ENCODE results near the gene SIGLEC9.

Gene SIGLEC9

GRCh38 chr19:51124729-51125128 is at the start of gene SIGLEC9:
SIGLEC9 (plus strand) TSS chr19:51124906; CDS start chr19:51124975, 69 bp downstream.
- in situ Hi-C loops (cut with MboI; ENCODE audit: low sequenced_read_pairs), result no loop called here

GRCh38 chr19:51075998-51076397 is 48.7 kb upstream of the SIGLEC9 start:
- in situ Hi-C loops (cut with MboI; ENCODE audit: low sequenced_read_pairs), result no loop called here

GRCh38 chr19:51076631-51077213 is 48.0 kb upstream of the SIGLEC9 start:
- in situ Hi-C loops (cut with MboI; ENCODE audit: low sequenced_read_pairs), result no loop called here

GRCh38 chr19:51078104-51078503 is 46.6 kb upstream of the SIGLEC9 start:
- in situ Hi-C loops (cut with MboI; ENCODE audit: low sequenced_read_pairs), result no loop called here

- in situ Hi-C loops (cut with MboI; ENCODE audit: low sequenced_read_pairs), result no loop called here
Observed at GRCh38 chr19:51078731-51079130, 46.0 kb upstream of the SIGLEC9 start.

GRCh38 chr19:51079481-51080110 is 45.1 kb upstream of the SIGLEC9 start:
- in situ Hi-C loops (cut with MboI; ENCODE audit: low sequenced_read_pairs), result no loop called here

- in situ Hi-C loops (cut with MboI; ENCODE audit: low sequenced_read_pairs), result no loop called here
Observed at GRCh38 chr19:51081476-51081875, 43.2 kb upstream of the SIGLEC9 start.

- in situ Hi-C loops (cut with MboI; ENCODE audit: low sequenced_read_pairs), result no loop called here
Observed at GRCh38 chr19:51082611-51083010, 42.1 kb upstream of the SIGLEC9 start, which contains the start of gene KLK14. KLK14 (minus strand) TSS chr19:51082887; CDS start chr19:51082614, 273 bp downstream.

- in situ Hi-C loops (cut with MboI; ENCODE audit: low sequenced_read_pairs), result no loop called here
Observed at GRCh38 chr19:51083181-51083580, 41.5 kb upstream of the SIGLEC9 start.

GRCh38 chr19:51083783-51084182 is 40.9 kb upstream of the SIGLEC9 start:
- in situ Hi-C loops (cut with MboI; ENCODE audit: low sequenced_read_pairs), result no loop called here

- in situ Hi-C loops (cut with MboI; ENCODE audit: low sequenced_read_pairs), result no loop called here
Observed at GRCh38 chr19:51084505-51084904, 40.2 kb upstream of the SIGLEC9 start.

- in situ Hi-C loops (cut with MboI; ENCODE audit: low sequenced_read_pairs), result no loop called here
Observed at GRCh38 chr19:51086153-51086850, 38.4 kb upstream of the SIGLEC9 start.

GRCh38 chr19:51089786-51090185 is 34.9 kb upstream of the SIGLEC9 start:
- in situ Hi-C loops (cut with MboI; ENCODE audit: low sequenced_read_pairs), result no loop called here

- in situ Hi-C loops (cut with MboI; ENCODE audit: low sequenced_read_pairs), result no loop called here
Observed at GRCh38 chr19:51090471-51090870, 34.2 kb upstream of the SIGLEC9 start.

- in situ Hi-C loops (cut with MboI; ENCODE audit: low sequenced_read_pairs), result no loop called here
Observed at GRCh38 chr19:51091126-51091525, 33.6 kb upstream of the SIGLEC9 start.

GRCh38 chr19:51091895-51092873 is 32.5 kb upstream of the SIGLEC9 start:
- in situ Hi-C loops (cut with MboI; ENCODE audit: low sequenced_read_pairs), result no loop called here

- in situ Hi-C loops (cut with MboI; ENCODE audit: low sequenced_read_pairs), result no loop called here
Observed at GRCh38 chr19:51093101-51093500, 31.6 kb upstream of the SIGLEC9 start.

- in situ Hi-C loops (cut with MboI; ENCODE audit: low sequenced_read_pairs), result no loop called here
Observed at GRCh38 chr19:51093510-51094345, 31.0 kb upstream of the SIGLEC9 start.

GRCh38 chr19:51094696-51095279 is 29.9 kb upstream of the SIGLEC9 start:
- in situ Hi-C loops (cut with MboI; ENCODE audit: low sequenced_read_pairs), result no loop called here
